WTC11 (cell line): ENCODE data around the gene TDP1. TPM values are rescaled to one million over a fixed set of nuclear protein-coding genes. Genes with fewer than 3 reads are reported as not detected.

Experiments
- ATAC-seq: fragments of 200-7000 bp; cut with Tn5 transposase; 2 replicates; pipeline ENCODE4 v1.10.0; 2021; ENCODE audit warnings: mild to moderate bottlenecking, moderate library complexity
- CTCF ChIA-PET: fragments of 300-600 bp; sonication (Branson Sonifier 250); formaldehyde crosslinking; loops from one replicate; lab custom pipeline; 2021; ENCODE audit warnings: antibody characterized with exemption; lab: Charles Lee
- POLR2A ChIA-PET: fragments of 350-600 bp; sonication (Branson Sonifier 250); formaldehyde crosslinking; loops from one replicate; lab custom pipeline; 2021; ENCODE audit warnings: antibody characterized with exemption; lab: Charles Lee
- DNase-seq: peaks from one replicate; pipeline ENCODE4 v3.0.0; 2021; ENCODE audit warnings: low spot score
- H3K27ac Mint-ChIP-seq: 2 replicates; pipeline ENCODE4 v1.8.0; 2021; ENCODE audit warnings: mixed read lengths
- H3K27me3 Mint-ChIP-seq: 2 replicates; pipeline ENCODE4 v1.8.0; 2021; ENCODE audit warnings: low read depth, mild to moderate bottlenecking, moderate library complexity, mixed read lengths
- H3K36me3 Mint-ChIP-seq: 2 replicates; pipeline ENCODE4 v1.8.0; 2021; ENCODE audit warnings: mixed read lengths
- H3K4me1 Mint-ChIP-seq: 2 replicates; pipeline ENCODE4 v1.8.0; 2022; ENCODE audit warnings: mixed read lengths
- H3K4me3 Mint-ChIP-seq: 2 replicates; pipeline ENCODE4 v1.8.0; 2021; ENCODE audit warnings: mild to moderate bottlenecking, moderate library complexity, mixed read lengths
- H3K9me3 Mint-ChIP-seq: 2 replicates; pipeline ENCODE4 v1.8.0; 2021; ENCODE audit warnings: mixed read lengths
- ATF1 ChIP-seq: sonication (generic); formaldehyde crosslinking; IDR thresholded peaks from 2 replicates; pipeline ENCODE4 v1.8.1; 2023; ENCODE audit warnings: mild to moderate bottlenecking, moderate library complexity, missing genetic modification reagents
- ATF3 ChIP-seq: sonication (generic); formaldehyde crosslinking; conservative IDR thresholded peaks from 2 replicates; pipeline ENCODE4 v1.8.1; 2022; ENCODE audit warnings: mild to moderate bottlenecking, missing genetic modification reagents
- CBFB ChIP-seq: sonication (generic); formaldehyde crosslinking; IDR thresholded peaks from 2 replicates; pipeline ENCODE4 v1.8.1; 2022; ENCODE audit warnings: mild to moderate bottlenecking, low read depth, missing genetic modification reagents
- CREM ChIP-seq: sonication (generic); formaldehyde crosslinking; IDR thresholded peaks from 2 replicates; pipeline ENCODE4 v1.8.1; 2022; ENCODE audit warnings: mild to moderate bottlenecking, missing genetic modification reagents, moderate library complexity
- EMX1 ChIP-seq: fragments of 250-450 bp; sonication (Bioruptor Pico); IDR thresholded peaks from 2 replicates; pipeline ENCODE4 v1.8.0; 2021; ENCODE audit warnings: mild to moderate bottlenecking
- ERG ChIP-seq: fragments of 250-450 bp; sonication (Bioruptor Pico); IDR thresholded peaks from 2 replicates; pipeline ENCODE4 v1.8.0; 2021; ENCODE audit warnings: mild to moderate bottlenecking
- ESRRA ChIP-seq: sonication (generic); formaldehyde crosslinking; IDR thresholded peaks from 2 replicates; pipeline ENCODE4 v1.8.1; 2022; ENCODE audit warnings: mild to moderate bottlenecking, missing genetic modification reagents, borderline replicate concordance
- FOXP4 ChIP-seq: sonication (generic); formaldehyde crosslinking; IDR thresholded peaks from 2 replicates; pipeline ENCODE4 v1.8.0; 2022; ENCODE audit warnings: mild to moderate bottlenecking, missing genetic modification reagents
- HMGA2 ChIP-seq: fragments of 250-450 bp; sonication (Bioruptor Pico); IDR thresholded peaks from 2 replicates; pipeline ENCODE4 v1.4.0; 2021; ENCODE audit warnings: mild to moderate bottlenecking, moderate library complexity
- RELA ChIP-seq: sonication (generic); formaldehyde crosslinking; IDR thresholded peaks from 2 replicates; pipeline ENCODE4 v1.8.1; 2022; ENCODE audit warnings: missing genetic modification reagents, mild to moderate bottlenecking, borderline replicate concordance
- STAT6 ChIP-seq: sonication (generic); formaldehyde crosslinking; conservative IDR thresholded peaks from 2 replicates; pipeline ENCODE4 v1.8.1; 2023; ENCODE audit warnings: mild to moderate bottlenecking, low read depth, missing genetic modification reagents, moderate library complexity
- TCF7 ChIP-seq: sonication (generic); formaldehyde crosslinking; IDR thresholded peaks from 2 replicates; pipeline ENCODE4 v1.8.0; 2022; ENCODE audit warnings: mild to moderate bottlenecking, low read depth, missing genetic modification reagents, moderate library complexity
- ZNF263 ChIP-seq: sonication (generic); formaldehyde crosslinking; IDR thresholded peaks from 2 replicates; pipeline ENCODE4 v1.8.1; 2022; ENCODE audit warnings: low read depth, mild to moderate bottlenecking, moderate library complexity, missing genetic modification reagents
- ZNF396 ChIP-seq: fragments of 250-450 bp; sonication (Bioruptor Pico); IDR thresholded peaks from 2 replicates; pipeline ENCODE4 v1.8.0; 2021; ENCODE audit warnings: mild to moderate bottlenecking, moderate library complexity, borderline replicate concordance
- ZNF512 ChIP-seq: sonication (generic); formaldehyde crosslinking; IDR thresholded peaks from 2 replicates; pipeline ENCODE4 v1.8.1; 2022; ENCODE audit warnings: missing genetic modification reagents, borderline replicate concordance
- total RNA-seq: library from RNA; stranded (reverse); gene quantifications from 3 replicates; pipeline ENCODE4 v1.2.3, GENCODE V29; 2021
- TF ChIP-seq, protein P1 (sequence below): sonication (generic); formaldehyde crosslinking; IDR thresholded peaks from 2 replicates; pipeline ENCODE4 v1.8.0; 2022; ENCODE audit warnings: missing genetic modification reagents
- TF ChIP-seq, protein P2 (sequence below): sonication (generic); formaldehyde crosslinking; IDR thresholded peaks from 2 replicates; pipeline ENCODE4 v1.8.1; 2023; ENCODE audit warnings: mild to moderate bottlenecking, missing genetic modification reagents, borderline replicate concordance

TDP1 gene
- total RNA-seq, 1 experiment from 2014 or later = 59.8 TPM

DNA sequence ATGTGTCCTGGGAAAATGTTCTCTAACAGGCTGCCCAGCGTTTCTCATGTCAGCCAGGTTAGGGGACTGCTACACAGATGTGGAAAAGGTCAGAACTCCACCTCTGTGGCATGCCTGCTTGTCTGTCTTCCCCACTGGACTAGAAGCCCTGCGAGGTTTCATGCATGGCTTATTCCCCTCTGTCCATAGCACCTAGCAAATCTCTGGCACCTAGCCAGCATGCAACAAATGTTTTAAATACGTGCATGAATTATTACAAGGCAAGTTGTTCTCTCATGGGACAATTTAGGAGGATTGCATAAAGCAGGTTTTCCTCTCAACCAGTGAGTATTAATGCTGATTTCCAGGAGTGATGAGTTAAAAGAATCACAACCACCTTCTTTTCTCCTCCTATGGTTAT, 84.7 kb downstream of the TDP1 start (continued):
- TF ChIP-seq, protein P1, sequence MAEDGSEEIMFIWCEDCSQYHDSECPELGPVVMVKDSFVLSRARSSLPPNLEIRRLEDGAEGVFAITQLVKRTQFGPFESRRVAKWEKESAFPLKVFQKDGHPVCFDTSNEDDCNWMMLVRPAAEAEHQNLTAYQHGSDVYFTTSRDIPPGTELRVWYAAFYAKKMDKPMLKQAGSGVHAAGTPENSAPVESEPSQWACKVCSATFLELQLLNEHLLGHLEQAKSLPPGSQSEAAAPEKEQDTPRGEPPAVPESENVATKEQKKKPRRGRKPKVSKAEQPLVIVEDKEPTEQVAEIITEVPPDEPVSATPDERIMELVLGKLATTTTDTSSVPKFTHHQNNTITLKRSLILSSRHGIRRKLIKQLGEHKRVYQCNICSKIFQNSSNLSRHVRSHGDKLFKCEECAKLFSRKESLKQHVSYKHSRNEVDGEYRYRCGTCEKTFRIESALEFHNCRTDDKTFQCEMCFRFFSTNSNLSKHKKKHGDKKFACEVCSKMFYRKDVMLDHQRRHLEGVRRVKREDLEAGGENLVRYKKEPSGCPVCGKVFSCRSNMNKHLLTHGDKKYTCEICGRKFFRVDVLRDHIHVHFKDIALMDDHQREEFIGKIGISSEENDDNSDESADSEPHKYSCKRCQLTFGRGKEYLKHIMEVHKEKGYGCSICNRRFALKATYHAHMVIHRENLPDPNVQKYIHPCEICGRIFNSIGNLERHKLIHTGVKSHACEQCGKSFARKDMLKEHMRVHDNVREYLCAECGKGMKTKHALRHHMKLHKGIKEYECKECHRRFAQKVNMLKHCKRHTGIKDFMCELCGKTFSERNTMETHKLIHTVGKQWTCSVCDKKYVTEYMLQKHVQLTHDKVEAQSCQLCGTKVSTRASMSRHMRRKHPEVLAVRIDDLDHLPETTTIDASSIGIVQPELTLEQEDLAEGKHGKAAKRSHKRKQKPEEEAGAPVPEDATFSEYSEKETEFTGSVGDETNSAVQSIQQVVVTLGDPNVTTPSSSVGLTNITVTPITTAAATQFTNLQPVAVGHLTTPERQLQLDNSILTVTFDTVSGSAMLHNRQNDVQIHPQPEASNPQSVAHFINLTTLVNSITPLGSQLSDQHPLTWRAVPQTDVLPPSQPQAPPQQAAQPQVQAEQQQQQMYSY = no peak
- TF ChIP-seq ATF1 (CRISPR knock-in tag) (no peak), CREM (CRISPR knock-in tag) (no peak)

GRCh38 chr14:90042496-90043252, 86.9 kb downstream of the TDP1 start:
- no peak overlapping the region for H3K4me3 Mint-ChIP-seq
- H3K27me3 Mint-ChIP-seq = no peaks in the 10 kb centered on the region
- POLR2A ChIA-PET = no interaction called here
- no peaks in the 10 kb centered on the region for H3K4me1 Mint-ChIP-seq
- ATAC-seq (no peak), DNase-seq (no peak)
- H3K36me3 Mint-ChIP-seq = peaks cover 13% of the 10 kb centered on the region
- CTCF ChIA-PET = no interaction called here
- no peak overlapping the region for H3K27ac Mint-ChIP-seq
- 0 out of 2 replicates have a peak, but pooled peaks cover 2% of the 10 kb centered on the region for H3K9me3 Mint-ChIP-seq
- no peak for TF ChIP-seq EMX1 (CRISPR knock-in tag)
- TF ChIP-seq ATF3 (CRISPR knock-in tag) = no peak
- no peak for TF ChIP-seq HMGA2 (CRISPR knock-in tag)
- TF ChIP-seq STAT6 (CRISPR knock-in tag) = no peak
- TF ChIP-seq ZNF396 (CRISPR knock-in tag) = no peak
- no peak for TF ChIP-seq FOXP4 (CRISPR knock-in tag)
- no peak for TF ChIP-seq ESRRA
- TF ChIP-seq TCF7 (CRISPR knock-in tag) = no peak
- TF ChIP-seq, protein P2, sequence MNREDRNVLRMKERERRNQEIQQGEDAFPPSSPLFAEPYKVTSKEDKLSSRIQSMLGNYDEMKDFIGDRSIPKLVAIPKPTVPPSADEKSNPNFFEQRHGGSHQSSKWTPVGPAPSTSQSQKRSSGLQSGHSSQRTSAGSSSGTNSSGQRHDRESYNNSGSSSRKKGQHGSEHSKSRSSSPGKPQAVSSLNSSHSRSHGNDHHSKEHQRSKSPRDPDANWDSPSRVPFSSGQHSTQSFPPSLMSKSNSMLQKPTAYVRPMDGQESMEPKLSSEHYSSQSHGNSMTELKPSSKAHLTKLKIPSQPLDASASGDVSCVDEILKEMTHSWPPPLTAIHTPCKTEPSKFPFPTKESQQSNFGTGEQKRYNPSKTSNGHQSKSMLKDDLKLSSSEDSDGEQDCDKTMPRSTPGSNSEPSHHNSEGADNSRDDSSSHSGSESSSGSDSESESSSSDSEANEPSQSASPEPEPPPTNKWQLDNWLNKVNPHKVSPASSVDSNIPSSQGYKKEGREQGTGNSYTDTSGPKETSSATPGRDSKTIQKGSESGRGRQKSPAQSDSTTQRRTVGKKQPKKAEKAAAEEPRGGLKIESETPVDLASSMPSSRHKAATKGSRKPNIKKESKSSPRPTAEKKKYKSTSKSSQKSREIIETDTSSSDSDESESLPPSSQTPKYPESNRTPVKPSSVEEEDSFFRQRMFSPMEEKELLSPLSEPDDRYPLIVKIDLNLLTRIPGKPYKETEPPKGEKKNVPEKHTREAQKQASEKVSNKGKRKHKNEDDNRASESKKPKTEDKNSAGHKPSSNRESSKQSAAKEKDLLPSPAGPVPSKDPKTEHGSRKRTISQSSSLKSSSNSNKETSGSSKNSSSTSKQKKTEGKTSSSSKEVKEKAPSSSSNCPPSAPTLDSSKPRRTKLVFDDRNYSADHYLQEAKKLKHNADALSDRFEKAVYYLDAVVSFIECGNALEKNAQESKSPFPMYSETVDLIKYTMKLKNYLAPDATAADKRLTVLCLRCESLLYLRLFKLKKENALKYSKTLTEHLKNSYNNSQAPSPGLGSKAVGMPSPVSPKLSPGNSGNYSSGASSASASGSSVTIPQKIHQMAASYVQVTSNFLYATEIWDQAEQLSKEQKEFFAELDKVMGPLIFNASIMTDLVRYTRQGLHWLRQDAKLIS (CRISPR knock-in tag) = no peak
- no peak for TF ChIP-seq CBFB (CRISPR knock-in tag)
- TF ChIP-seq RELA (CRISPR knock-in tag) = no peak
- no peak for TF ChIP-seq ERG (CRISPR knock-in tag)
- no peak for TF ChIP-seq ZNF263 (CRISPR knock-in tag)
- TF ChIP-seq ZNF512 (CRISPR knock-in tag) = no peak
